ENCODE results near the gene CD101. TPM values are rescaled to one million over a fixed set of nuclear protein-coding genes. Genes with fewer than 3 reads are reported as not detected.

Gene CD101
- total RNA-seq, 1 experiment from 2014 or later: 0.76 TPM

GRCh38 chr1:116997636-116998035, 3.9 kb upstream of the CD101 start:
- no TSS peak for BruUV-seq (replicated peaks)
- Histone ChIP-seq H3K4me2 (no peak overlapping the region), H3K4me3 (no peak overlapping the region), H3K27ac (0 out of 2 replicates have a peak overlapping the region, but pooled peaks have one; percentile 12), H2AFZ (no peak overlapping the region), H3K79me2 (ENCODE audit: low read depth) (no peaks in the 10 kb centered on the region), H3K27me3 (ENCODE audit: insufficient read depth, low read depth) (no peaks in the 10 kb centered on the region), H3K9me3 (ENCODE audit: insufficient read depth, low read depth) (no peaks in the 10 kb centered on the region), H4K20me1 (ENCODE audit: insufficient read depth) (no peaks in the 10 kb centered on the region), H3K36me3 (ENCODE audit: low read depth) (no peaks in the 10 kb centered on the region), H3K9me2 (ENCODE audit: insufficient read depth) (no peaks in the 10 kb centered on the region), H3F3A (ENCODE audit: insufficient read depth, low read depth) (peaks cover 8% of the 10 kb centered on the region; the same call in 1 of the 2 replicates), H3K4me1 (replicated peaks; ENCODE audit: insufficient read depth) (peaks cover 12% of the 10 kb centered on the region)
- ChIA-PET POLR2A (ENCODE audit: unreplicated experiment) (no interaction called here), CTCF (no interaction called here)
- intact Hi-C loops (cut with micrococcal nuclease; ENCODE audit: unreplicated experiment): loop anchor here (1.0 to 10.0 kb wide), 2 partner anchors 10 to 47 kb away; no protein-coding TSS in a partner anchor
- no peak for DNase-seq
- TF ChIP-seq CTCF (conservative IDR thresholded peaks at IDR 0.05) (no peak), EZH2 (IDR thresholded peaks at IDR 0.05; ENCODE audit: low read depth) (no peak)

- intact Hi-C loops (cut with micrococcal nuclease; ENCODE audit: unreplicated experiment): loop anchor here (10.0 kb wide), 1 partner anchor 45 kb away; no protein-coding TSS in a partner anchor
- H3K27ac ChIP-seq: no peak overlapping the region
- H3K4me3 ChIP-seq: no peak overlapping the region
- H3K79me2 ChIP-seq (ENCODE audit: low read depth): no peaks in the 10 kb centered on the region
- no peaks in the 10 kb centered on the region for H3K9me2 ChIP-seq (ENCODE audit: insufficient read depth)
- no TSS peak for BruUV-seq (replicated peaks)
- H3K4me1 ChIP-seq (replicated peaks; ENCODE audit: insufficient read depth): peaks cover 21% of the 10 kb centered on the region
- peaks cover 8% of the 10 kb centered on the region; the same call in 1 of the 2 replicates for H3F3A ChIP-seq (ENCODE audit: insufficient read depth, low read depth)
- no peaks in the 10 kb centered on the region for H3K36me3 ChIP-seq (ENCODE audit: low read depth)
- no peak for DNase-seq
- no peaks in the 10 kb centered on the region for H4K20me1 ChIP-seq (ENCODE audit: insufficient read depth)
- ChIA-PET POLR2A (ENCODE audit: unreplicated experiment) (no interaction called here), CTCF (no interaction called here)
- H3K4me2 ChIP-seq: no peak overlapping the region
- H2AFZ ChIP-seq: no peak overlapping the region
- no peaks in the 10 kb centered on the region for H3K9me3 ChIP-seq (ENCODE audit: insufficient read depth, low read depth)
- TF ChIP-seq EZH2 (IDR thresholded peaks at IDR 0.05; ENCODE audit: low read depth) (no peak), CTCF (conservative IDR thresholded peaks at IDR 0.05) (no peak)
- no peaks in the 10 kb centered on the region for H3K27me3 ChIP-seq (ENCODE audit: insufficient read depth, low read depth)
Measured at GRCh38 chr1:116999596-116999995, 2.0 kb upstream of the CD101 start.

DNA sequence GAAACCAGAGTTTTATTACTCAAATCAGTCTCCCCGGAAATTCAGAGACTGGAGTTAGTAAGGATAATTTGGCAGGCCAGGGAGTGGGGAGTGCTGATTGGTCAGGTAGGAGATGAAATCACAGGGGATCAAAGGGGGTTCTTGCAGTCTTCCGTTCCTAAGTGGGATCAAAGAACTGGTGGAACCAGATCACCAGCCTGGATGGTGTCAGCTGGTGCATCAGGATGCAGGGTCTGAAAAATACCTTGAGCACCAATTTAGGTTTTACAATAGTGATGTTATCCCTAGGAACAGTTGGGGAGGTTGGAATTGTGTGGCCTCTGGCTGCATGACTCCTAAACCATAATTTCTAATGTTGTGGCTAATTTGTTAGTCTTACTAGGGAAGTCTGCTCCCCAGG, 1.4 kb upstream of the CD101 start:
- no peaks in the 10 kb centered on the region for H3K9me3 ChIP-seq (ENCODE audit: insufficient read depth, low read depth)
- ChIA-PET CTCF (no interaction called here), POLR2A (ENCODE audit: unreplicated experiment) (no interaction called here)
- H3K4me3 ChIP-seq: no peak overlapping the region
- peaks cover 8% of the 10 kb centered on the region; the same call in 1 of the 2 replicates for H3F3A ChIP-seq (ENCODE audit: insufficient read depth, low read depth)
- no TSS peak for BruUV-seq (replicated peaks)
- no peak overlapping the region for H3K27ac ChIP-seq
- intact Hi-C loops (cut with micrococcal nuclease; ENCODE audit: unreplicated experiment): no loop called here
- no peak overlapping the region for H2AFZ ChIP-seq
- no peaks in the 10 kb centered on the region for H3K36me3 ChIP-seq (ENCODE audit: low read depth)
- no peaks in the 10 kb centered on the region for H4K20me1 ChIP-seq (ENCODE audit: insufficient read depth)
- H3K27me3 ChIP-seq (ENCODE audit: insufficient read depth, low read depth): no peaks in the 10 kb centered on the region
- no peaks in the 10 kb centered on the region for H3K79me2 ChIP-seq (ENCODE audit: low read depth)
- TF ChIP-seq CTCF (conservative IDR thresholded peaks at IDR 0.05): no peak
- no peak for TF ChIP-seq EZH2 (IDR thresholded peaks at IDR 0.05; ENCODE audit: low read depth)
- no peak for DNase-seq
- no peak overlapping the region for H3K4me2 ChIP-seq
- H3K9me2 ChIP-seq (ENCODE audit: insufficient read depth): no peaks in the 10 kb centered on the region
- H3K4me1 ChIP-seq (replicated peaks; ENCODE audit: insufficient read depth): peaks cover 21% of the 10 kb centered on the region
